Caco-2 (cell line): ENCODE results near the gene FES. TPM values are rescaled to one million over a fixed set of nuclear protein-coding genes. Genes with fewer than 3 reads are reported as not detected.
A peak's percentile ranks its signal among the peaks of the same experiment; 100 is the strongest.
"Not testable (repeated sequence)": the region's sequence is repeated elsewhere in the genome, so short reads cannot be mapped to it uniquely, and the experiment has no call there.

ENCODE experiments used
- BruUV-seq: library from RNA; stranded (reverse); fragments of 400-500 nt; replicated peaks from 2 replicates; lab custom pipeline; 2021; lab: Mats Ljungman, UMichigan
- CTCF ChIA-PET: fragments of 300-600 bp; sonication (Branson Sonifier 250); formaldehyde crosslinking; loops from one replicate; lab custom pipeline; 2022; ENCODE audit warnings: antibody characterized with exemption; lab: Charles Lee
- POLR2A ChIA-PET: fragments of 300-600 bp; sonication (Branson Sonifier 250); formaldehyde crosslinking; loops from one replicate; lab custom pipeline; 2022; ENCODE audit warnings: antibody characterized with exemption; lab: Charles Lee
- DNase-seq, 2 experiments: peaks; one replicate each; pipeline versions ENCODE4 v3.0.0 to v3.0.0-alpha.2; 2020 to 2022
- H3K27me3 ChIP-seq: replicated peaks from 2 replicates; pipeline ENCODE4 v1.6.0; 2011; ENCODE audit warnings: low read length; ENCODE audit not compliant: control insufficient read depth, insufficient read depth
- H3K36me3 ChIP-seq: 2 replicates; pipeline ENCODE4 v1.5.1; 2011; ENCODE audit warnings: low read length; ENCODE audit not compliant: control insufficient read depth, insufficient read depth
- H3K4me1 ChIP-seq: fragments of 250-450 bp; sonication (Bioruptor Pico); 2 replicates; pipeline ENCODE4 v1.5.1; 2020; ENCODE audit warnings: mild to moderate bottlenecking
- H3K4me3 ChIP-seq: 2 replicates; pipeline ENCODE4 v1.5.1; 2011; ENCODE audit warnings: low read depth, mild to moderate bottlenecking, control low read depth, low read length
- H3K9me3 ChIP-seq: fragments of 250-450 bp; sonication (Bioruptor Pico); 2 replicates; pipeline ENCODE4 v1.5.1; 2020; ENCODE audit warnings: mild to moderate bottlenecking, moderate library complexity
- H3K27ac Mint-ChIP-seq: one replicate; pipeline ENCODE4 v1.8.0; 2022; ENCODE audit warnings: mixed read lengths; ENCODE audit not compliant: unreplicated experiment
- H3K27me3 Mint-ChIP-seq: one replicate; pipeline ENCODE4 v1.8.0; 2022; ENCODE audit warnings: mixed read lengths; ENCODE audit not compliant: insufficient read depth, unreplicated experiment
- H3K36me3 Mint-ChIP-seq: one replicate; pipeline ENCODE4 v1.8.0; 2022; ENCODE audit warnings: mild to moderate bottlenecking, mixed read lengths; ENCODE audit not compliant: insufficient read depth, unreplicated experiment
- H3K4me1 Mint-ChIP-seq: one replicate; pipeline ENCODE4 v1.8.0; 2022; ENCODE audit warnings: low read depth, mixed read lengths; ENCODE audit not compliant: unreplicated experiment
- H3K4me3 Mint-ChIP-seq: one replicate; pipeline ENCODE4 v1.8.0; 2022; ENCODE audit warnings: mild to moderate bottlenecking, moderate library complexity, mixed read lengths; ENCODE audit not compliant: unreplicated experiment
- H3K9me3 Mint-ChIP-seq: one replicate; pipeline ENCODE4 v1.8.0; 2022; ENCODE audit warnings: mixed read lengths; ENCODE audit not compliant: unreplicated experiment
- intact Hi-C: fragments of 100-400 bp; cut with micrococcal nuclease; formaldehyde crosslinking; loops from one replicate; pipeline ENCODE4 v1.10.0; 2022; ENCODE audit not compliant: unreplicated experiment
- total RNA-seq: library from RNA; stranded (reverse); gene quantifications from 2 replicates; pipeline ENCODE4 v1.2.3, GENCODE V29; 2022
- TF ChIP-seq, protein P1 (sequence below), 2 experiments: fragments of 200-600 bp in 1 of 2; IDR thresholded peaks; 1 replicate in 1 of 2; 2 replicates in 1 of 2; pipeline versions ENCODE4 v1.5.1 to v1.8.0; 2011 to 2022; ENCODE audit warnings: antibody characterized with exemption in 1 of 2, control low read depth in 1 of 2, inconsistent platforms in 1 of 2, low read depth in 1 of 2, low read length in 1 of 2, mild to moderate bottlenecking in 1 of 2, moderate library complexity in 1 of 2; ENCODE audit not compliant: insufficient read depth in 1 of 2, severe bottlenecking in 1 of 2, unreplicated experiment in 1 of 2

FES gene
- total RNA-seq, 1 experiment from 2014 or later = 1.7 TPM

DNA sequence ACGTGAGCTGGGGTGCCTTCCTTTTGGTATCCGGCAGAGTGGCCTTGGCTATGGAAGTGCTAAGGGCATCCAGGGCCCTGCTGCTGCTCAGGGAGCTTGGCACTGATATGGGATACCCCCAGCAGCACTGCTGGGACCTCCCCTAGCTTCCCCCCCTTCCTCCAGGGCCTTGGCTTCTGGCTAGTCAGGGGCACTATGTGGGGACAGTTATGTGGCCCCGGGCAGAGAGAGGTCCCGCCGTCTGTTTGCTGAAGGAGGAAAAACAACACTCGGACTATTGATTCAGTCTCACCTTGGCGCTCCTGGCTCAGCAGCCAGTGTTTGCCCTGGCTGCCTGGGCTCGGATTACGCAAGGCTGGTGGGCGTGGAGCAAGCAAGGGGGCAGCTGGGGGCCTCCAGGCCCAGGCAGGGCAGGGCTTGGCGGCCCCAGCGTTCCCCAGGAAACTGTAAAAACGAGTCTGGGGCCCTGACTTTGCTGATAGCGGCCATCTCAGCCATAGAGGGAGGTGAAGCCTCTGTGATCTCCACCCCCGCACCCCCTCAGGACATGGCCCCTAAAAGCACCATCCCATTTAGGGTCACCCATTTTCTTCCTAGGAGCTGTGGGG lies 10.2 kb upstream of the FES start:
- Histone ChIP-seq H3K27me3 (no peaks in the 10 kb centered on the region), H3K36me3 (no peaks in the 10 kb centered on the region), H3K4me1 (peaks cover 45% of the 10 kb centered on the region), H3K9me3 (no peaks in the 10 kb centered on the region), H3K4me3 (no peak overlapping the region)
- no TSS peak for BruUV-seq
- intact Hi-C loops = loop anchor here (2.0 to 5.0 kb wide), 3 partner anchors 52 to 227 kb away; partner anchors contain the start of gene UNC45A
- Mint-ChIP-seq H3K4me1 (peaks cover 9% of the 10 kb centered on the region), H3K27ac (no peak overlapping the region), H3K9me3 (no peaks in the 10 kb centered on the region), H3K27me3 (no peaks in the 10 kb centered on the region), H3K36me3 (peaks cover 23% of the 10 kb centered on the region), H3K4me3 (peak overlapping the region; percentile 22)
- peak; percentile 91 to 92 for DNase-seq
- POLR2A ChIA-PET = no interaction called here
- CTCF ChIA-PET = interaction anchor here (0.6 to 2.2 kb wide), 3 partner anchors 28 to 58 kb away, joined by 3 to 11 read pairs (median 3); partner anchors contain the start of gene HDDC3
- TF ChIP-seq, protein P1, sequence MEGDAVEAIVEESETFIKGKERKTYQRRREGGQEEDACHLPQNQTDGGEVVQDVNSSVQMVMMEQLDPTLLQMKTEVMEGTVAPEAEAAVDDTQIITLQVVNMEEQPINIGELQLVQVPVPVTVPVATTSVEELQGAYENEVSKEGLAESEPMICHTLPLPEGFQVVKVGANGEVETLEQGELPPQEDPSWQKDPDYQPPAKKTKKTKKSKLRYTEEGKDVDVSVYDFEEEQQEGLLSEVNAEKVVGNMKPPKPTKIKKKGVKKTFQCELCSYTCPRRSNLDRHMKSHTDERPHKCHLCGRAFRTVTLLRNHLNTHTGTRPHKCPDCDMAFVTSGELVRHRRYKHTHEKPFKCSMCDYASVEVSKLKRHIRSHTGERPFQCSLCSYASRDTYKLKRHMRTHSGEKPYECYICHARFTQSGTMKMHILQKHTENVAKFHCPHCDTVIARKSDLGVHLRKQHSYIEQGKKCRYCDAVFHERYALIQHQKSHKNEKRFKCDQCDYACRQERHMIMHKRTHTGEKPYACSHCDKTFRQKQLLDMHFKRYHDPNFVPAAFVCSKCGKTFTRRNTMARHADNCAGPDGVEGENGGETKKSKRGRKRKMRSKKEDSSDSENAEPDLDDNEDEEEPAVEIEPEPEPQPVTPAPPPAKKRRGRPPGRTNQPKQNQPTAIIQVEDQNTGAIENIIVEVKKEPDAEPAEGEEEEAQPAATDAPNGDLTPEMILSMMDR (IDR thresholded peaks at IDR 0.05; ENCODE audit: insufficient read depth in 1 of 2, low read depth in 1 of 2, low read length in 1 of 2, severe bottlenecking in 1 of 2, unreplicated experiment in 1 of 2) = no peak

DNA sequence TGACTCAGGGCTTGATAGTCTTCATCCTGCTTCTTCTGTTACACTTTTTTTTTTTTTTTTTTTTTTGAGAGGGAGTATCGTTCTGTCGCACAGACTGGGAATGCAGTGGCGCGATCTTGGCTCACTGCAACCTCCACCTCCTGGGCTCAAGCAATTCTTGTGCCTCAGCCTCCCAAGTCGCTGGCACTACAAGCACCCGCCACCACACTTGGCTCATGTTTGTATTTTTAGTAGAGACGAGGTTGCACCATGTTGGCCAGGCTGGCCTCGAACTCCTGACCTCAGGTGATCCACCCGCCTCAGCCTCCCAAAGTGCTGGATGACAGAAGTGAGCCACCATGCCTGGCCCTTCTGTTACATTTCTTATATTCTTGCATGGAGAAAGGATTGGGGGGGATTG lies 9.3 kb upstream of the FES start:
- H3K27me3 ChIP-seq, H3K4me3 Mint-ChIP-seq, H3K27me3 Mint-ChIP-seq, POLR2A ChIA-PET, H3K9me3 Mint-ChIP-seq, H3K4me1 Mint-ChIP-seq, H3K4me3 ChIP-seq, H3K9me3 ChIP-seq, H3K36me3 ChIP-seq, DNase-seq, H3K27ac Mint-ChIP-seq, BruUV-seq: not testable (repeated sequence)
- peaks cover 36% of the 10 kb centered on the region for H3K4me1 ChIP-seq
- peaks cover 23% of the 10 kb centered on the region for H3K36me3 Mint-ChIP-seq
- intact Hi-C loops = loop anchor here (2.0 to 5.0 kb wide), 3 partner anchors 53 to 228 kb away; partner anchors contain the start of gene UNC45A
- CTCF ChIA-PET = interaction anchor here (2.2 kb wide), 1 partner anchor 57 kb away, joined by 11 read pairs; the partner anchor contains the start of gene HDDC3

GRCh38 chr15:90875549-90875981 lies 8.7 kb upstream of the FES start:
- intact Hi-C loops = loop anchor here (2.0 kb wide), 1 partner anchor 59 kb away; the partner anchor contains the start of gene UNC45A
- H3K27me3 Mint-ChIP-seq = no peaks in the 10 kb centered on the region
- no peak for DNase-seq
- H3K36me3 Mint-ChIP-seq = peaks cover 21% of the 10 kb centered on the region
- no peak overlapping the region for H3K4me3 ChIP-seq
- BruUV-seq = no TSS peak
- no peak overlapping the region for H3K27ac Mint-ChIP-seq
- no peak overlapping the region for H3K4me3 Mint-ChIP-seq
- peaks cover 30% of the 10 kb centered on the region for H3K4me1 ChIP-seq
- CTCF ChIA-PET = no interaction called here
- POLR2A ChIA-PET = no interaction called here
- no peaks in the 10 kb centered on the region for H3K9me3 ChIP-seq
- H3K9me3 Mint-ChIP-seq = no peaks in the 10 kb centered on the region
- no peaks in the 10 kb centered on the region for H3K4me1 Mint-ChIP-seq
- no peaks in the 10 kb centered on the region for H3K27me3 ChIP-seq
- H3K36me3 ChIP-seq = no peaks in the 10 kb centered on the region
- TF ChIP-seq, protein P1 (IDR thresholded peaks at IDR 0.05; ENCODE audit: insufficient read depth in 1 of 2, low read depth in 1 of 2, low read length in 1 of 2, severe bottlenecking in 1 of 2, unreplicated experiment in 1 of 2) = no peak
